ENCODE data around the gene SLC38A7.

GRCh38 chr16:58628845-58629732, 55.5 kb downstream of the SLC38A7 start:
- TF ChIP-seq, protein P1, sequence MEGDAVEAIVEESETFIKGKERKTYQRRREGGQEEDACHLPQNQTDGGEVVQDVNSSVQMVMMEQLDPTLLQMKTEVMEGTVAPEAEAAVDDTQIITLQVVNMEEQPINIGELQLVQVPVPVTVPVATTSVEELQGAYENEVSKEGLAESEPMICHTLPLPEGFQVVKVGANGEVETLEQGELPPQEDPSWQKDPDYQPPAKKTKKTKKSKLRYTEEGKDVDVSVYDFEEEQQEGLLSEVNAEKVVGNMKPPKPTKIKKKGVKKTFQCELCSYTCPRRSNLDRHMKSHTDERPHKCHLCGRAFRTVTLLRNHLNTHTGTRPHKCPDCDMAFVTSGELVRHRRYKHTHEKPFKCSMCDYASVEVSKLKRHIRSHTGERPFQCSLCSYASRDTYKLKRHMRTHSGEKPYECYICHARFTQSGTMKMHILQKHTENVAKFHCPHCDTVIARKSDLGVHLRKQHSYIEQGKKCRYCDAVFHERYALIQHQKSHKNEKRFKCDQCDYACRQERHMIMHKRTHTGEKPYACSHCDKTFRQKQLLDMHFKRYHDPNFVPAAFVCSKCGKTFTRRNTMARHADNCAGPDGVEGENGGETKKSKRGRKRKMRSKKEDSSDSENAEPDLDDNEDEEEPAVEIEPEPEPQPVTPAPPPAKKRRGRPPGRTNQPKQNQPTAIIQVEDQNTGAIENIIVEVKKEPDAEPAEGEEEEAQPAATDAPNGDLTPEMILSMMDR (IDR thresholded peaks at IDR 0.05): peak in 1 of 6 experiments; percentile 7
- TF ChIP-seq POLR2A (IDR thresholded peaks at IDR 0.05): peak in 1 of 4 donors; percentile 30
